TTC549 (cell line): Measurements from ENCODE around the gene GLIS1.

ENCODE experiments used
- FAIRE-seq: peaks from 2 replicates; lab custom pipeline; 2012; peaks lifted over from hg19 to GRCh38; lab: Jason Lieb, UNC

GLIS1 gene

DNA sequence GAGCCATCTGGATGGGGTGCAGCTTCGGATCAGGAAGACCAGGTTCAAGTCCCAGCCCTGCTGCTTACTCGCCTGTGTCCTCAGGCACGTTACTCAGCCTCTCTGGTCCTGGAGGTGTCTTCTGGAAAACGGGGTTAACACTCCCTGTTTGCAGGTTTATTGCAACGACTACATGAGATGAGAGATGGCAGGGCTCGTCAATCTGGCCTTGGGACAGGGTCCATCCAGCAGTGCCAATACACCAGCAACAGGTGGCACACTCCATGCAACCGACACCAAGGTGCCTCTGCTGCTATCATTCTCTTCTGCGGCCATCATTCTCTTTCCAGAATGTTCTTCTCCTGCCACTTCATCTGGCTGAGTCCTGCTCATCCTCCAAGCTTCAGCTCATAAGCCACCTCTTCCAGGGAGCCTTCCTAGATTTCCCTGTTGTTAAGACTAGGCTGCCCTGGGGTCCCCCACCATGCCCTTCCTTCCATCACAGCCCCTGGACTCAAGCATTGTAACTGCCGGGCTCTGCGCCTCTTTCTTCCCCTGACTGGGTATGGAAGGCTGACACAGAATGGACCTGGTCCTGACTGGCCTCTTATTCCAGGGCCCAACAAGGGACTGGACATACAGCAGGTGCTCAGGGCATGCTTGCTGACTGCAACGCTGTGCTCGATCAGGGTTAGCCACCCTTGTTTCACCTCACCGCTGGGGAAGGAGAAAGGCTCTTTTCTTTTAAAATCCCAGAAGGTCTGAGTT lies 192.4 kb downstream of the GLIS1 start:
- no peak for FAIRE-seq

DNA sequence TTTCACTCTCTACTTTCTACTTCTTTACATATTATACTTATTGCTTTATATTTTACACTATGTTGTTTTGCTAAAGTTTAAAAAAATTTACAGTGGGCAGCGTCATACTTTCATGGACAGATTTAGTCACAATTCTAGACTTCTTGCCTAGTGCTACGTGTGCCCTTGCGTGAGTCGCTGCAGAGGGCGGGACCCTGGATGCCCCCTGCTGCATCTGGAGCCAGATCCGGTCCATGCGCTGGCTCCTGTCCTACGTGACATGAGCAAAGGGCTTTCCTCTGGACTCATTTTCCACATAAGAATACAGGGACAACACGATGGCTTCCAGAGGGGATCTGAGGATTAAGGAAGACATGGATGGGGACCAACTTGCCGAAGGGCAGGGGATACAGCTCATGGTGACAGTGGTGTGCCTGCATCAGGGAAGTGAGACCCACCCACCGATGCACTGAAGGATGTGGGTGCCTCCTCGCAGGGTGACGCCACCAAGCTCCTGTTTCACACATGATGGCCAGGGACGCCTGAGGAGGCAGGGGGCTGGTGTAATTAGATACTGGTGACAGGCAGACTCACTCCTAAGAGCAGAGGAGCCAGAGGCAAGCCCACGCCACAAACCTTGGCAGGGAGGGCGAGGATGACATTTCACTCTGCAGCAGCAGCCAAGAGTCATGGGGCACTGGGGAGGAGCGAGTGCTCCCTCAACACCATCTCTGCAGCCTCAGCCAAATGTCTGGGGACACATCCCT lies 193.1 kb downstream of the GLIS1 start:
- FAIRE-seq: no peak

DNA sequence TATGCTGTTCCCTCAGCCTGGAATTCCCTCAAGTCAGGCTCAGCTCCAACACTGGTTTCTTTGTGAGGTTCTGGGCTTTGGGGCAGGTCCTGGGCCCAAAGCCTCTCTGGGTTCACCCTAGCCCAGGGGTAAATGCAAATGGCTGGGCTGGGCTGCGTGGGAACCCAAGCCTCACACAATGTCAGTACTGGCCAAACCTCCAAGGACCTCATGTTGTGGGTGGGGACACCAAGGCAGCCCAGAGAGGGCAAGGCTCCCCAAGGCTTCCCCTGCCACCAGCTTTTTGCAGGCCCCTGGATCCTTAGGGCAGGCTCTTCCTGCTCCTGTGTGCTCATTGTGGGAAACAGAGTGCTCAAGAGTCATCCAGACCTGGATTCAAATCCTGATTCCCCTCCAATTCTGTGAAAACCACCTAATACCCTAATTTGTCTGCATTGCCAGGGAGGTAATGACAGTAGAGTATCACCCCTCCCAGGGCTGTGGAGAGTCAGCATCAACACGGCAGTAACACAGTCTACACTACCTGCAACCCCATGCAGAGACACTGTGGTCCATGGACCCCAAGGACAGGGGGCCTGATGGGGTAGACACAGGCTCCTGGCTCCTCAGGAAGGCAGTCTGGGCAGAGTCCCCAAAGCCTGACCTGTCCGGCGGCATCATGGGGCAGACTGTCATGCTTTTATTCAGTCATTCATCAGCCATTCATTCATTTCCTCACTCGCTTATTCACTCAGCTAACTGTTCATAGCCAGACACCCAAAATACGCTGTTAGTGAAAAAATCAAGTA lies 194.0 kb downstream of the GLIS1 start:
- FAIRE-seq: no peak

DNA sequence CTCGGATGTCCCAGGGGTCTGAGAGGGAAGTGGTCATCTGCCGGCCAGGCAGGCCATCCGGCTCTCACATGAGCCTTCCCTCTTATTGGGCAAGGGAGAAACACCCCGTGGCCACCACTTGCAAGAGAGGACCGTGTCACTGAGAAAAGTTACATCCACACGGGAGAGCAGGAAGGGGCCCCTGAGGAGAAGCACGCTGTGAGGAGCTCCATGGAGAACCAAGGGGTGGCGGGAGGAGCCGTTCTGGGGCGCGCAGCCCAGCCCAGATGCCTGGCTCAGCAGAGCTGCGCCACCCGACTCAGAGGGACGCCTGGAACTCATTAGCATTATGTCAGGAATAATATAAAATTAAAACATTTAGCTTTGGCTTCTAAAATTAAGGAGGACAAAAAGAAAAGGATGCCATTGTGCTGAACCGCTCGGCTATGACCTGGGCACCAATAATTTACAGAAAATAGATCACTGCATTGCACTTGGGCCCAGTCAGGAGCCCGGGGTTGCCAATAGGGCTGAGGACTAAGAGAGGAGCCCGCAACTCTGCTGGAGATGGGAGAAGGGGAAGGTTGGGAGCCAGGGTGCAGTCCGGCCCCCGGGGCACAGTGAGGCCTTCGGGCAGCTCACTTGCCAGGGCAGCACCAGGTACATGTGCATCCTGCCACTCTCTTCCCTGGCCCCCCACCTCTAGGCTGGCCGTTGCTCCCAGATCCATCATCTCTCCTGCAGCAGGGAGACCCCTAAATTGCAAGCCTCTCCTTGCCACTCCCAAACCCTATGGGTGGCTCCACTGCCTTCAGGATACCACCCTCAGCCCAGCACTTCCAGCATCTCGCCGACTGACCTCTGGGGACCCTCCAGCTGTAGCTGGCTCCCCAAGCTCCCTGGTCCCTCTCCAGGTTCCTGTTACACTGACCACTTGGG lies 194.9 kb downstream of the GLIS1 start:
- no peak for FAIRE-seq

DNA sequence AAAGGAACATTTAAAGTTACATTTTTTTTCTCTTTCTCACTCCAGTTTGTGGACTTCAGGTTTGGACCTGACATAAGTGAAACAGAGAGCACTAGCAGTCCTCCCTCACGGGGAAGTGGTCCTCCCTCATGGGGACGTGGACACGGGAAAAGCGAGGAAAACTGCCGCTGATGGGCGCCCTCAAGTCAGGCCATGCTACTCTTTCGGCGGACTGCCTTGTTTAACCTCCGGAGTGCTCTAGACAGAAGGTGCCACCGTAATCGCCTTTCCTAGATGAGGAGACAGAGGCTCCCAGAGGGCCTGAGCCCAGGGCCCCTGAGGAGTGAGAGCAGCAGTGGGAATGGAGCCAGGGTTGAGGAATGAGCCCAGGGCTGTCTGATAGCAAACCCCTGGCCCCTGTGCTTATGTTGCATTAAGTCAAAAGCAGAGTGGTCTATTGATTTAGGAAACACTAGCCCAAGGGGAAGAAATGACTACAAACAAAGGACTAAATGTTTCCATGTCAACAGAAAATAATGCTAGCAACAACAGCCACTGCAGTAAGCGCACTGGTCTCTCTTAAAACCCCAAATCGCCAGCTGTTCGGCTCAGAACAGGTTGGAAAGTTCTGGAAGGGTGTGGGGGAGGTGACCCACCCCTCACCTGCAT lies 195.7 kb downstream of the GLIS1 start:
- no peak for FAIRE-seq

DNA sequence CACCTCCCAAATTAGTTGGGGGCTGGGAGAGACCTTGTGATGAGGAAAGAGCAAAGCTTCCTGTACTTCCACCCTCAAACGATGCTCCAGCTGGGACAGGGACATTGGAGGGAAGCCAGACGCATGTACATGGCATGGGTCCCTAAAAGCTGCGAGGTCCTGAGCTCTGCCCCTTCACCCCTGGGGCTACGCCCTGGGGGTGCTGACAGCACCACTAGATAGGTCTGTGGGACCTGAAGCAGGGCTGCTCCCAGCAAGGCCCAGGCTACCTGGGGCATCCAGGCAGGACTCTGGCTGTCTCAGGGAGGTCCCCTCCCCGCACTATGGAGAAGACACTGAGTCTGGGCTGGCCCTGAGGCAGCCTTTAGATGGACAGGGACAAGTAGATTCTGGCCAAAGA lies 196.4 kb downstream of the GLIS1 start:
- no peak for FAIRE-seq

DNA sequence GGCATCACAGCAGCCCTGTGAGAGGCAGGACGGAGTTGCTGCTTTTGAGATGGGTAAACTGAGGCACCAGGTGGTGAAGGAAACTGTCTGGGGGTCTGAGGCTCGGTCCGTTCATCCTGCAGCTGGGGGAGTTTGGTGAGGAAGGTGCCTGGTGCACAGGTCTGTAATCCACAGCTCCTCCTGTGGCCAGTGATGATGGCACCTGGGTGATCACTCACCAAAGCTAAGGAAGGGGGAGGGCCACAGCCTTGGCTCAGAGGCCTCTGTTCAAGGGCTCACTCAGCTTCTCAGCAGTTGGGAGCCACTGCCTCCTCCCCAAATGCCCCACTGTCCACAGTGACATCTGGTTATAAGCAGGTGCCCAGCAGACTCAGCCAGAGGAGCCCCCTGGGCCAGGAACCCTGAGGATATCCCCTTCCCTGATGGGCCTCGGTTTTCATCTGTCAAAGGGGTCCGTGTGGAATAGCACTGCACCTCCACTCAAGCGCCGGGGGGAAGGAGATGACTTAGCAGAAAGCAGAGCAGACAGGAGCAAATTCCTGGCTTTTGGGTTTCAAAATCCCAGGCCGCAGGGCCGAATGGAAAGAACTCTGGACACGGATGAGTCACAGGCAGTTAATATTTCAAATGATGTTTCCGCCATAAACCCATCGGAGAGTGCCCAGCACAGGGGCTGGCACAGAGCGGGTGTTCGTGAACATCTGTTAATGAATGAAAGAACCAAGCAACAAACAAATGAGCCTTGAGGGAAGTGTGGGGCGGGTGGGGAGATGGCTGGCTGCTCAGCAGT lies 197.0 kb downstream of the GLIS1 start:
- no peak for FAIRE-seq

DNA sequence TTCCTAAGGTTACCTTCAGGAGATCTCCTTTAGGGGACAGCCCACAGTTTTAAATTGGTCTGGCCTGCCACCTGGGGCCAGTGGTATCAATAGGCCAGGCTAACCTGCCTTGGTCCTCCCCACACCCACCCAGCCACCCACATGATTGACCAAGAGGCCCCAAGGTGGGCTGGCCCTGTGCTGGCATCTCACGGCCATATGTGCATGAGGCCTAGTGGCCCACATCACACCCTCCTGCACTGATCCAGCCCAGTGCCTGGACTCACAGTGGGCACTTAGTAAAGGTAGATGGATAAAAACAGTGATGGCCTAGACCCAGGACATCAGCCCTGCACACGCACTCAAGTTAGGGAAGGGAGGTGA lies 197.7 kb downstream of the GLIS1 start:
- no peak for FAIRE-seq

DNA sequence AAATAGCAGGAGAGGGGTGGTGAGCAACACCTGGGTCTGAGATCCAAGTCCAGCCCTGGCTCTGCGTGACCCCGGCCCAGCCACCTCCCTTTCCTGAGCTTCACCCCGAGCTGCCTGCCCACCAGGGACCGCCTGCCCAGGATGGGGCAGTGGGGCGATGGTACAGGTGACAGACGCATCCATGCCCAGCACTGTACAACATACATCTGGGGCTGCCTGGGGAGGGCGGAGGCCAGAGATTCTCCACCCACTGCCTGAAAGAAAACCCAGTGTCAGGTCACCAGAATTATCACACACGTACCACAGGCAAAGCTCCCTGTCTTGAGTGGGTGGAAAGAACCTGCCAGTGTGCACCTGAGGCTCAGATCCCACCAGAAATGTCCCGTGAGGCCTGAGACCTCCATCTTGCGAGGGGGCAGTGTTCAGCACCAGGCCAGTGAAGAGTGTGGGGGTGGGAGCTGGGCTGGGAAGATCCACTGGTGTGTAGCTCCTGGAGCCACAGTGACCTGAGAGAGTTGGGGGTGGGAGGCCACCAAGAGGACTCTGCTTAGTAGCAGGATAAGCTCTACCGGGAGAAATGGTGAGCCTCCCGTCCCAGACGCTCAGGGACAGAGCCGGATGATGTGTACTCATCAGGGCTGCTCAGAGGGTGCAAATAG lies 198.2 kb downstream of the GLIS1 start:
- no peak for FAIRE-seq

DNA sequence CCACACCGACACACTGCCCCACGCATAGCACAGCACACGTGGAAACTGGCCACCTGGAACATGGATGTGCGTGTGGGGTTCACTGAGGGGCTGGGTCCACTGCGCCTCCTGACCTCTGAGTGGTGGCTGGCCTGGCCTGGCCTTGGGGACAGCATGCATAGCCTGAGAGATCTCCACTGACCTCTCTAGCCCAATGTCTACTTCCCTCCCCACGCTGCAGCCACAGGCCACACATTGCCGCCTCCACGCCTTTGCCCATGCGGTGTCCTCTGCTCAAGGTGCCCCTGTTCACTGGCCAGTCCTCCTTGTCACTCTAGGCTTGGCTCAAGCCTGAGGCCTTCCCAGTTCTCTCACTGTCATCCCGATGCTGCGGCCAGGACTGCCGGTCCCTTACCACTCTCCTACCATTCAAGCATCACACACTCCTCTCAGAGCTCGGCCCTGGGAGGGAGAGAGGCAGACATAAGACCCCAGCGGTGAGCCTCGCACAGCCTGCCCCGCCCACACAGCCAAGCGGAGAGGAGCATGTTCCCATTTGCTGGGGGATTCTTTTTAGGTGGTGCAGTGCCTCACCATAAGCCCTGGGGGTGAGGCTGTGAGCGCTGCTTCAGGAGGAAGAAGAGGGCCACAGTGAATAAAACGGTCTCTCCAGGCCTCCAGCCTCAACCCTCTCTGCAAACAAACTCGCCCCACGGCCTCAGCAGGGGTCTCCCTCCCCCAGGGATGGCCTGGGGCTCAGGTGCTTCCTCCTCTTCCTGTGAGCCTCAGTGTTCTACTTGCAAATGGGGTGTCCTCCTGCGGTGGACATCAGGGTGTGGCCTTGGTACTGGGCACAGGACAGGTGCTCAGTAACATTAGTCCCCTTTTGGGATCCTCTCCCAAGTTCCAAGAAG lies 199.0 kb downstream of the GLIS1 start:
- FAIRE-seq: no peak

DNA sequence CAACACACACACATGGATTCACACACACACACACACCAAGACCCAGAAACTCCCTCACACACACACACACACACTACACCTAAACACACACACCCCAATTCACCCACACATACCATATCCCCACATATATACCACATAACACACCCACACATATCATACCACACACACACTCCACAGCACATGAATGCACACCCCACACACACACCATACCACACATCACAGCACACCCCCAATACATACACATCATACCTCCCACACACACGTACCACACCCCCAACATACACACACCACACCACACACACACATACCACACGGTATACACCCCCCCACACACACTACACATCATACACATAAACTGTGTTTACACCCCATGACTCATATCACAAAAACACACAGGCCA lies 199.7 kb downstream of the GLIS1 start:
- FAIRE-seq: no peak

DNA sequence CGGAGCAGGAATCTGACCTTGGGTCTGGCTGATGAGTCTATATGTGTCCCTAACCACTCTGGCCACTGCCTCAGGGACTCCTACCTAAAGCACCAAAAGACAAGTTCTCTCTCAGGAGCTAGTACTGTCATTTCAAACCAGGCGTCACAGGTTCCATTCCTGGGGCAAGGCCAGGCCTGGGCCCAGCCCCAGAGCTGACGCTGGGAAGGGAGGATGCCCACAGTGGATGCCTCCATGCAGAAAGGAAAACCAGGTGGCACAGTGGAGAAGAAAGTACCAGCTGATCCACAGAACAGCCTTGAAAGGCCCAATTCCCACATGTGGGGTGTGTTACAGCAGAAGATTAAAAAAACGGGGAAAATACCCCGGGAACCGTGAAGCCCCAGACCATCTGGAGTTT lies 202.4 kb downstream of the GLIS1 start:
- no peak for FAIRE-seq

DNA sequence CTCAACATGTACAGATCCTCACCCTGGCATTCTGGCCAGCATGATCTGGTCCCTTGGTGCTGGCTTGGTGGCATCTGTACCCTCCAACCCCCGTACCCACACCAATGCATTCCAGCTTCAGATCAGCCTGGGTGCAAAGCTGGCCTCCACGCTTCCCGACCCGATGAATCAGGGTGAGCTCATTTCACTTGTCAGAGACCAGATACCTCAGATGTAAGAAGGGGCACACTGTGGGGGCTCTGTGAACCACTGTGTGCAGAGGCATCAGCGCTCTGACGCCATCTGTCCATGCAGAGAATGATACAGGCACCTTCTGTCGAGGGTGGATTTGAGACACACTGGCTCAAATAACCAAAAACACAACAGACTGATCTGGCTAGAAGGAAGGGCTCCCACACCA lies 203.1 kb downstream of the GLIS1 start:
- no peak for FAIRE-seq

DNA sequence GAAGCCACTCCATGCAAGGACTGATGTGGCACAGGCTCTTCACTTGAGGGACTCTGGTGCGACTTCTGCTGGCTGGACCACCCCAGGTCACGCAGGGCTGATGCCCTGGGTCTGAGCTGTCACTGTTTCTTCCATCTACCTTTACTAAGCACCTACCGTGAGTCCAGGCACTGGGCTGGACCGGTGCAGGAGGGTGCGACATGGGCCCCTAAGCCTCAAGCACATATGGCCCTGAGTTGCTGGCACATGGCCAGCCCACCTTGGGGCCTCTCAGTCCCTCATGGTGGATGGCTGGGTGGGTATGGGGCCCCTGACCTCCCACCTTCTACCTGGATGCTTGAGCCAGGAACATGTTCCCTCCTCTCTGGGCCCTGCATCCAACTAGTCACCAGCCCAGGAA lies 203.7 kb downstream of the GLIS1 start:
- no peak for FAIRE-seq

DNA sequence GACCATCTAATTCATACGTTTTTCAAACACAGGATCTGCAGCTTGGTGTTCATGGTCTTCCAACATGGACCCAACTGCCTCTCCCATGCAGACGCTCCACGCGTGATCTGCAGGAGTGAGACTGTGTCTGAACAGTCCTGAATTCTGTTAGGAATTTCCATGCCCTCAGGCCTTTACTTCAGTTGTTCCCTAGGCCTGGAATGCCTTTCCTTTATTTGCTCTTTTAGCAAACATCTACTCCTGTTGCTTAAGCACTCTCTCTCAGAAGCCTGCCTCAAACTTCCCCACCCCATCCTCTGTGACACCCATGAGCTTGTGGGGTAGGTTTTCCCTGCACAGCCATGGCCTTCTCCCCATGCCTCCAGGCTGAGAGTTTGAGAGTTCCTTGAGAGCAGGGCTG lies 206.1 kb downstream of the GLIS1 start:
- no peak for FAIRE-seq

DNA sequence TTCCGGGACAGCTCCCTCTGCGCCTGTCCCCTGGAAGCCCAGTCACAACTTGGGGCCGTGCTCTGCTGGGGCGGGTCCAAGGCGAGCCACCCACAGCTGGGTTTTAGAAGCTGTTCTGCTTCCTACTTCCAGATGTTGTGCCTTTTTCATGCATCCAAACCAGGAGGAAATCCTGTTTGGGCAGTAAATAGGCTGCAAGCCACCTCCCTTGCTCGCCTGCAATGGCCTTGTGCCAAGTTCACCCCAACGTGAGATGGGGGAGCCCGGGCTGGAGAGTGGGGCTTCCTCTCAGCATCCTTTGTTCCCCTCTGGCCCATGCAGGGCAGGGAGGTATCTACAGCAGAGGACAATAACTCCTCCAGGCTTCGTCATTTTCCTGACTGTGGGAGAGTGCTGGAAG lies 206.6 kb downstream of the GLIS1 start:
- no peak for FAIRE-seq

DNA sequence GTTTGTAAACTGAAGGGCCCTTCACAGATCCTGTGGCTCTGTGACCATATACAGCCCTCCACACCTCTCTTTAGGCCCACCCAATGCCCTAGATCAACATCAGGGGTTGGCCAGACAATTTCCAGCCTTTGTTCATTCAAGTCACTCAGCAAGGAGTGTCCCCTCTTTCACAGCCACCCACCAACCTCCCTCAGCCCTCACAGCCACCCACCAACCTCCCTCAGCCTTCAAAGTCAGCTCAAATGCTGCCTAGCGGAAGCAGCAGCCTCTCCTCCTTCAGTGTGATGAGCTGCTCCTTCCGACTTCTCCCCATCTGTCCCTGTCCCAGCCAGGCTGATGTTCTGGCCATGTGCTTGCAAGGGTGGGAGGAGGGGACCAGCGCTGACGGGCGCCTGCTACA lies 208.4 kb downstream of the GLIS1 start:
- FAIRE-seq: no peak

DNA sequence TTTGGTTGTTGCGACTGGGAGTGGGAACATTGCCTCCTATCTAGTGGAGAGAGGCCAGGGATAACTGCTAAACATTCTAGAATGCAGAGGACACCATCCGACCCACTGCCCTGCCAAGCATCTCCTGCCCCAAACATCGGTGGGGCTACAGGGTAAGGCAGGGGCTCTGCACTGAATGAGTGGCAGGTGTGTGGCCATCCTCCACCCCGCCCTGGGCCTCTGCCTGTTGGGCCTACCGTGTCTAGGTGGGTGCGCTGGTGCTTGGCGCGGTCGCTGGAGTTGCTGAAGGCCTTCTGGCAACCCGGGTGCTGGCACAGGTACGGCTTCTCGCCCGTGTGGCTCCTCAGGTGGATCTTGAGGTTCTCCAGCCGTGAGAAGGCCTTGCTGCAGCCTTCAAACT lies 209.4 kb downstream of the GLIS1 start:
- FAIRE-seq: no peak

DNA sequence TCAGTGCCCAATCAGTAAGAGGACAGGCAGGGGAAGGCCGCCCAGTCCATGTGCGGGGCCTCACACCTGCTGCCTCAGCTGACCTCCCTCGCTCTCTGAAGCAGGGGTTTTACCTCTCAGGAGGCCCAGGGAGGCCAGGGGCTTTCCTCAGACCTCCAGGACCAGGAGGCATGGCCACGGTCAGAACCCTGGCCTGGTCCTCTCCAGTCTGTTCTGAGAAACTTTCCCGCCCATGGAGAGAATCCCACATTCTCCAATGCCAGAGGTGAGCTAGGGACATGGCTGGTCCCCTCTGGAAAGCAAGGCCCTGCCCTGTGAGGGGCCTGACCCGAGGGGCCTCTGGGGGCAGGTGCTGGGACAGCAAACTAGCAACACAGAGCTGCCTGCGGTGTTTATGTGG lies 211.6 kb downstream of the GLIS1 start:
- no peak for FAIRE-seq
